ENCODE results near the gene ZNF462. TPM values are rescaled to one million over a fixed set of nuclear protein-coding genes. Genes with fewer than 3 reads are reported as not detected.
A peak's percentile ranks its signal among the peaks of the same experiment; 100 is the strongest.

The ZNF462 gene
- total RNA-seq, 4 donors from 2014 or later = 24.5 to 38.6 (median 34.6) TPM

- no peaks in the 10 kb centered on the region for H3K27me3 ChIP-seq
- H3K36me3 ChIP-seq = no peaks in the 10 kb centered on the region
- TF ChIP-seq POLR2A (IDR thresholded peaks at IDR 0.05; ENCODE audit: low read depth) (no peak), EP300 (IDR thresholded peaks at IDR 0.05) (no peak), POLR2AphosphoS5 (IDR thresholded peaks at IDR 0.05) (no peak)
- TF ChIP-seq, protein P1, sequence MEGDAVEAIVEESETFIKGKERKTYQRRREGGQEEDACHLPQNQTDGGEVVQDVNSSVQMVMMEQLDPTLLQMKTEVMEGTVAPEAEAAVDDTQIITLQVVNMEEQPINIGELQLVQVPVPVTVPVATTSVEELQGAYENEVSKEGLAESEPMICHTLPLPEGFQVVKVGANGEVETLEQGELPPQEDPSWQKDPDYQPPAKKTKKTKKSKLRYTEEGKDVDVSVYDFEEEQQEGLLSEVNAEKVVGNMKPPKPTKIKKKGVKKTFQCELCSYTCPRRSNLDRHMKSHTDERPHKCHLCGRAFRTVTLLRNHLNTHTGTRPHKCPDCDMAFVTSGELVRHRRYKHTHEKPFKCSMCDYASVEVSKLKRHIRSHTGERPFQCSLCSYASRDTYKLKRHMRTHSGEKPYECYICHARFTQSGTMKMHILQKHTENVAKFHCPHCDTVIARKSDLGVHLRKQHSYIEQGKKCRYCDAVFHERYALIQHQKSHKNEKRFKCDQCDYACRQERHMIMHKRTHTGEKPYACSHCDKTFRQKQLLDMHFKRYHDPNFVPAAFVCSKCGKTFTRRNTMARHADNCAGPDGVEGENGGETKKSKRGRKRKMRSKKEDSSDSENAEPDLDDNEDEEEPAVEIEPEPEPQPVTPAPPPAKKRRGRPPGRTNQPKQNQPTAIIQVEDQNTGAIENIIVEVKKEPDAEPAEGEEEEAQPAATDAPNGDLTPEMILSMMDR (IDR thresholded peaks at IDR 0.05) = no peak
- H3K27ac ChIP-seq (replicated peaks in 1 of 4) = no peak overlapping the region
- H3K4me3 ChIP-seq = no peak overlapping the region
- no peak for DNase-seq (ENCODE audit: extremely low spot score)
- peaks cover 13 to 26% (median 17%) of the 10 kb centered on the region in 4 donors for H3K4me1 ChIP-seq
- intact Hi-C loops (cut with DNase I) = no loop called here
- H3K9me3 ChIP-seq = no peaks in the 10 kb centered on the region
- 86% methylated on average over 3 of the region's 3 CpGs for WGBS
Observed at GRCh38 chr9:106828070-106828469, 34.9 kb upstream of the ZNF462 start.

GRCh38 chr9:106828965-106829364 lies 34.0 kb upstream of the ZNF462 start:
- Histone ChIP-seq H3K9me3 (no peaks in the 10 kb centered on the region), H3K27me3 (no peaks in the 10 kb centered on the region), H3K27ac (replicated peaks in 1 of 4) (peak overlapping the region in 3 of 4 donors; percentile 72 to 80 (median 75)), H3K4me1 (peaks cover 13 to 26% (median 17%) of the 10 kb centered on the region in 4 donors), H3K4me3 (no peak overlapping the region), H3K36me3 (no peaks in the 10 kb centered on the region)
- TF ChIP-seq, protein P1 (IDR thresholded peaks at IDR 0.05) = no peak
- TF ChIP-seq POLR2A (IDR thresholded peaks at IDR 0.05; ENCODE audit: low read depth) (no peak), POLR2AphosphoS5 (IDR thresholded peaks at IDR 0.05) (no peak), EP300 (IDR thresholded peaks at IDR 0.05) (no peak)
- DNase-seq (ENCODE audit: extremely low spot score) = no peak
- intact Hi-C loops (cut with DNase I) = no loop called here

DNA sequence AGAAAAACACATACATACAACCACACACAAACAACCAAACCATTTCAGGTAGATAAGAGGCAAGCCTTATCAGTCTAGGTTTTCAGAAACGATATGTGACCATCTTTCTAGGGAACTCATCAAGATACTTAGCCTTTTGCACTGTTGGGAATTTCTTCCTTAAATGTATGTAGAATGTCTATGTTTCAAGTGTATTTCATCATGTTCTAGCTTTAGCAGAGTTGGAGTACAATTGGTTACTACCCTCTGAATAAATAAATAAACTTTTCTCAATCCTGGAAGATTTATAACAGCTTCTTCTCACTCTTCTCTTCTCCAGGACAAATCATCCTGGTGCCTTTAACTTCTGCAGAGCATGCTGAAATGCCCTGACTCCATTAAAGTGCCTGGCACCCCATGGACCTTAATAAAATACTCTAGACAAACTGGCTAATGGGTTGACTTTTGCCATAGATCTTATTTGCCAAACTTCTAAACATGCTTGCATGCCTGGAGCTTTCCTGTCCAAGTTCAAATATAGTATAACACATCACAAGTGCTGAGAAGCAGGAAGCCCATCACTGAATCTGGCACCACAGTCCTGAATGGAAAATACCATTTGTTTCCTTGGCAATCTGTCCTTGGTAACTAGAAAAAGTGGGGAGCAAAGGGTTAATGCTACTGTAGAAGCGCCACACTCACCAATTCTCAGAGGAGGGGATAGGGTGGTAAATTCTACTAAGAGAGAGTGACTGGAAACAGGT lies 33.1 kb upstream of the ZNF462 start:
- peak overlapping the region in 1 of 4 donors; percentile 12 for H3K4me3 ChIP-seq
- no peaks in the 10 kb centered on the region for H3K9me3 ChIP-seq
- no peaks in the 10 kb centered on the region for H3K36me3 ChIP-seq
- DNase-seq (ENCODE audit: extremely low spot score) = no peak
- WGBS = 62% methylated on average over 2 of the region's 2 CpGs
- H3K27me3 ChIP-seq = no peaks in the 10 kb centered on the region
- peaks cover 13 to 26% (median 17%) of the 10 kb centered on the region in 4 donors for H3K4me1 ChIP-seq
- no peak for TF ChIP-seq EP300 (IDR thresholded peaks at IDR 0.05)
- TF ChIP-seq POLR2A (IDR thresholded peaks at IDR 0.05; ENCODE audit: low read depth) = no peak
- TF ChIP-seq, protein P1 (IDR thresholded peaks at IDR 0.05) = no peak
- TF ChIP-seq POLR2AphosphoS5 (IDR thresholded peaks at IDR 0.05) = no peak
- intact Hi-C loops (cut with DNase I) = no loop called here
- peak overlapping the region; percentile 72 to 80 (median 74) for H3K27ac ChIP-seq (replicated peaks in 1 of 4)

DNA sequence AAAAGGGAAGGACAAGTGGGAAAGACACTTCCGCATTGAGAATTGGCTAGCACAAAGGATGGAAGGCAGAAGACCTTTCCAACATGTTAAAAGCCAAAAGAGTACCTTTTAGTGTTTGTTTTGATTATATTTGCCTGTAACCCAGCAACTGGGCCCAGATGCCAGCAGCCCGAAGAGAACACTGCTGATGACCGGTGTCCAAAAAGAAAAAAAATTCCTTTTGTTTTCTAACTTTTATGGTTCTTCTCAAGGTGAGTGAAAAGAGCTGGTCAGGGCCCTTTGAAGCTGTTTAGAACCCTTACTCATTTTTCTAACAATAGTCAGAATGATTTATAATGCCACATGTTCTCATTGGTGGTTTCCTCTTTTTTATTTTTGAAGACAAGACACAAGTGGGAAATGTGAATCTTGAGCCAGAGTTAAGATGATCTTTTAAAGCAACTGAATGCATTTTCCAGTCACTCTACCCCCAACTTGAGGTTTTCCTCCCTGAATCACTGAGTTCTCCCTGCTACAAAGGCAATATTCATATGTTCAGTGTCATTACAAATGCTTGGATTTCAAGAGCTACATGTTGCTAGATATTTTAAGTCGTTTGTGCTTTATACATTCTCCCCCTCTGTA lies 32.3 kb upstream of the ZNF462 start:
- Histone ChIP-seq H3K36me3 (no peaks in the 10 kb centered on the region), H3K4me1 (peaks cover 13 to 26% (median 17%) of the 10 kb centered on the region in 4 donors), H3K4me3 (peak overlapping the region in 1 of 4 donors; percentile 12), H3K27ac (replicated peaks in 1 of 4) (peak overlapping the region; percentile 72 to 80 (median 74)), H3K27me3 (no peaks in the 10 kb centered on the region), H3K9me3 (no peaks in the 10 kb centered on the region)
- intact Hi-C loops (cut with DNase I) = no loop called here
- no peak for DNase-seq (ENCODE audit: extremely low spot score)
- TF ChIP-seq POLR2AphosphoS5 (IDR thresholded peaks at IDR 0.05) = peak in 1 of 2 donors; percentile 24
- no peak for TF ChIP-seq EP300 (IDR thresholded peaks at IDR 0.05)
- 13% methylated on average over 4 of the region's 4 CpGs for WGBS

- Histone ChIP-seq H3K27ac (replicated peaks in 1 of 4) (no peak overlapping the region), H3K4me3 (no peak overlapping the region), H3K36me3 (no peaks in the 10 kb centered on the region), H3K27me3 (no peaks in the 10 kb centered on the region), H3K4me1 (peaks cover 11 to 14% (median 13%) of the 10 kb centered on the region in 4 donors), H3K9me3 (no peaks in the 10 kb centered on the region)
- no peak for TF ChIP-seq POLR2A (IDR thresholded peaks at IDR 0.05; ENCODE audit: low read depth)
- TF ChIP-seq EP300 (IDR thresholded peaks at IDR 0.05) = no peak
- TF ChIP-seq, protein P1 (IDR thresholded peaks at IDR 0.05) = no peak
- no peak for TF ChIP-seq POLR2AphosphoS5 (IDR thresholded peaks at IDR 0.05)
- DNase-seq (ENCODE audit: extremely low spot score) = no peak
- intact Hi-C loops (cut with DNase I) = no loop called here
Observed at GRCh38 chr9:106834888-106835287, 28.1 kb upstream of the ZNF462 start.

All from esophagus muscularis mucosa (tissue), 4 donors.